Nephron (organoid): ENCODE results near the gene ACOXL.
"Not testable (repeated sequence)": the region's sequence is repeated elsewhere in the genome, so short reads cannot be mapped to it uniquely, and the experiment has no call there.

Source experiments
- H3K27ac Mint-ChIP-seq, 3 experiments: 2 replicates each; pipeline ENCODE4 v1.8.0; 2020; ENCODE audit warnings: mixed read lengths in 3 of 3, mild to moderate bottlenecking in 2 of 3, moderate library complexity in 1 of 3
- H3K27me3 Mint-ChIP-seq: 2 replicates; pipeline ENCODE4 v1.8.0; 2021; ENCODE audit warnings: low read depth, mild to moderate bottlenecking, moderate library complexity, mixed read lengths
- H3K36me3 Mint-ChIP-seq: 2 replicates; pipeline ENCODE4 v1.8.0; 2020; ENCODE audit warnings: low read depth, mixed read lengths
- H3K4me1 Mint-ChIP-seq: 2 replicates; pipeline ENCODE4 v1.8.0; 2020; ENCODE audit warnings: mixed read lengths
- H3K4me3 Mint-ChIP-seq, 3 experiments: 2 replicates each; pipeline ENCODE4 v1.8.0; 2020; ENCODE audit warnings: mild to moderate bottlenecking in 3 of 3, mixed read lengths in 3 of 3, moderate library complexity in 2 of 3
- H3K9me3 Mint-ChIP-seq: 2 replicates; pipeline ENCODE4 v1.8.0; 2020; ENCODE audit warnings: mixed read lengths
- CTCF ChIP-seq, 3 experiments: fragments of 200-600 bp; sonication (generic); IDR thresholded peaks; one replicate each; pipeline ENCODE4 v1.5.0; 2021; ENCODE audit warnings: antibody characterized with exemption in 3 of 3; ENCODE audit not compliant: unreplicated experiment in 3 of 3

The ACOXL gene

GRCh38 chr2:111071600-111072171 lies 339.3 kb downstream of the ACOXL start:
- Mint-ChIP-seq H3K9me3 (peaks cover 22% of the 10 kb centered on the region), H3K36me3 (peaks cover 5% of the 10 kb centered on the region), H3K4me1 (peaks cover 17% of the 10 kb centered on the region), H3K27ac (peak overlapping the region; percentile 38 to 79 (median 39)), H3K27me3 (no peaks in the 10 kb centered on the region), H3K4me3 (no peak overlapping the region)
- TF ChIP-seq CTCF (IDR thresholded peaks at IDR 0.05; ENCODE audit: unreplicated experiment in 3 of 3): no peak

- TF ChIP-seq CTCF (IDR thresholded peaks at IDR 0.05; ENCODE audit: unreplicated experiment in 3 of 3): no peak
- Mint-ChIP-seq H3K4me1 (peaks cover 17% of the 10 kb centered on the region), H3K36me3 (peaks cover 8% of the 10 kb centered on the region), H3K27me3 (no peaks in the 10 kb centered on the region), H3K9me3 (peaks cover 25% of the 10 kb centered on the region), H3K4me3 (no peak overlapping the region), H3K27ac (peak overlapping the region; percentile 38 to 79 (median 39))
Measured at GRCh38 chr2:111072220-111072871, 340.0 kb downstream of the ACOXL start.

- H3K9me3 Mint-ChIP-seq: peaks cover 37% of the 10 kb centered on the region
- H3K27me3 Mint-ChIP-seq, H3K27ac Mint-ChIP-seq, H3K36me3 Mint-ChIP-seq, H3K4me3 Mint-ChIP-seq, H3K4me1 Mint-ChIP-seq: not testable (repeated sequence)
Measured at GRCh38 chr2:111082659-111083058, 350.3 kb downstream of the ACOXL start.

- no peak overlapping the region for H3K4me3 Mint-ChIP-seq
- no peak overlapping the region for H3K27ac Mint-ChIP-seq
- TF ChIP-seq CTCF (IDR thresholded peaks at IDR 0.05; ENCODE audit: unreplicated experiment in 3 of 3): no peak
- H3K27me3 Mint-ChIP-seq: peaks cover 3% of the 10 kb centered on the region
- no peaks in the 10 kb centered on the region for H3K36me3 Mint-ChIP-seq
- no peaks in the 10 kb centered on the region for H3K4me1 Mint-ChIP-seq
- no peaks in the 10 kb centered on the region for H3K9me3 Mint-ChIP-seq
Measured at GRCh38 chr2:111091811-111092211, 359.4 kb downstream of the ACOXL start.

GRCh38 chr2:111094691-111095090 lies 362.3 kb downstream of the ACOXL start:
- Mint-ChIP-seq H3K27me3 (peaks cover 3% of the 10 kb centered on the region), H3K4me1 (no peaks in the 10 kb centered on the region), H3K27ac (no peak overlapping the region)

GRCh38 chr2:111095434-111095833 lies 363.1 kb downstream of the ACOXL start:
- no peak overlapping the region for H3K27ac Mint-ChIP-seq
- no peaks in the 10 kb centered on the region for H3K36me3 Mint-ChIP-seq
- H3K27me3 Mint-ChIP-seq: peaks cover 3% of the 10 kb centered on the region
- H3K4me3 Mint-ChIP-seq: no peak overlapping the region
- H3K4me1 Mint-ChIP-seq: no peaks in the 10 kb centered on the region
- no peaks in the 10 kb centered on the region for H3K9me3 Mint-ChIP-seq
- no peak for TF ChIP-seq CTCF (IDR thresholded peaks at IDR 0.05; ENCODE audit: unreplicated experiment in 3 of 3)

More at GRCh38 chr2:111094691-111095090, 362.3 kb downstream of the ACOXL start:
- H3K36me3 Mint-ChIP-seq: no peaks in the 10 kb centered on the region
- no peak for TF ChIP-seq CTCF (IDR thresholded peaks at IDR 0.05; ENCODE audit: unreplicated experiment in 3 of 3)
- no peak overlapping the region for H3K4me3 Mint-ChIP-seq
- no peaks in the 10 kb centered on the region for H3K9me3 Mint-ChIP-seq
